Epithelial cell of esophagus (primary cell): ENCODE data around the gene IAPP.
"Not testable (repeated sequence)": the region's sequence is repeated elsewhere in the genome, so short reads cannot be mapped to it uniquely, and the experiment has no call there.

Experiments
- DNase-seq: peaks from one replicate; pipeline ENCODE4 v3.0.0; 2010; ENCODE audit warnings: low read depth
- H3K4me3 ChIP-seq: 2 replicates; pipeline ENCODE4 v1.5.1; 2011; ENCODE audit warnings: mild to moderate bottlenecking, low read length, control low read depth
- TF ChIP-seq, protein P1 (sequence below): IDR thresholded peaks from 2 replicates; pipeline ENCODE4 v1.5.1; 2011; ENCODE audit warnings: low read depth, mild to moderate bottlenecking, low read length, control low read depth, inconsistent platforms; ENCODE audit not compliant: insufficient read depth; ENCODE audit errors: missing control alignments

IAPP gene

DNA sequence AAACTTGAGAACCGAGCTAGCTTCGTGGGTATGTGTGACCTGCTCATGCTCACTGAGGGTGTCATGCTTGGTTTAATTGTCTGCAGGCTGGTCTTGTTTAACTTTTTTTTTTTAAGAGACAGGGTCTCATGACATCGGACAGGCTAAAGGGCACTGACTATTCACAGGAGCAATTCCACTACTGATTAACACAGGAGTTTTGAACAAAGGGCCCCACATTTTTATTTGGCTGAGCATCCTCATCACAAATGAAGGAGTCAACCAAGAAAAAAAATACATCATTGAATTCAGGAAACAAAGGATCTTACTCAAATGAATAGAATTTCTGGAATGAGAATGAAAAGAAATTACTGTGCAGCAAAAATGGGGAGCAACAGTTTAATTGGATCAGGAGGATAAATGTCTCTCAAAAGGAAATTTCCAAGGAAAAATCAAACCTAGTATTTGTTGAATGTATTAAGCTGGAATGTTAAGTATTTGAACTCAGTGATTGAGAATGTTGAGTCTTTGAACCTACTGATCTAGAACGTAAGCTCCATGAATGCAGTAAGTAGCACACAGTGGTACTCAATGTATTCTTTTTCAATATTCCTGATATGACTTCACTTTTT, 43.9 kb downstream of the IAPP start:
- no peak for DNase-seq
- H3K4me3 ChIP-seq: no peak overlapping the region
- TF ChIP-seq, protein P1, sequence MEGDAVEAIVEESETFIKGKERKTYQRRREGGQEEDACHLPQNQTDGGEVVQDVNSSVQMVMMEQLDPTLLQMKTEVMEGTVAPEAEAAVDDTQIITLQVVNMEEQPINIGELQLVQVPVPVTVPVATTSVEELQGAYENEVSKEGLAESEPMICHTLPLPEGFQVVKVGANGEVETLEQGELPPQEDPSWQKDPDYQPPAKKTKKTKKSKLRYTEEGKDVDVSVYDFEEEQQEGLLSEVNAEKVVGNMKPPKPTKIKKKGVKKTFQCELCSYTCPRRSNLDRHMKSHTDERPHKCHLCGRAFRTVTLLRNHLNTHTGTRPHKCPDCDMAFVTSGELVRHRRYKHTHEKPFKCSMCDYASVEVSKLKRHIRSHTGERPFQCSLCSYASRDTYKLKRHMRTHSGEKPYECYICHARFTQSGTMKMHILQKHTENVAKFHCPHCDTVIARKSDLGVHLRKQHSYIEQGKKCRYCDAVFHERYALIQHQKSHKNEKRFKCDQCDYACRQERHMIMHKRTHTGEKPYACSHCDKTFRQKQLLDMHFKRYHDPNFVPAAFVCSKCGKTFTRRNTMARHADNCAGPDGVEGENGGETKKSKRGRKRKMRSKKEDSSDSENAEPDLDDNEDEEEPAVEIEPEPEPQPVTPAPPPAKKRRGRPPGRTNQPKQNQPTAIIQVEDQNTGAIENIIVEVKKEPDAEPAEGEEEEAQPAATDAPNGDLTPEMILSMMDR: no peak

DNA sequence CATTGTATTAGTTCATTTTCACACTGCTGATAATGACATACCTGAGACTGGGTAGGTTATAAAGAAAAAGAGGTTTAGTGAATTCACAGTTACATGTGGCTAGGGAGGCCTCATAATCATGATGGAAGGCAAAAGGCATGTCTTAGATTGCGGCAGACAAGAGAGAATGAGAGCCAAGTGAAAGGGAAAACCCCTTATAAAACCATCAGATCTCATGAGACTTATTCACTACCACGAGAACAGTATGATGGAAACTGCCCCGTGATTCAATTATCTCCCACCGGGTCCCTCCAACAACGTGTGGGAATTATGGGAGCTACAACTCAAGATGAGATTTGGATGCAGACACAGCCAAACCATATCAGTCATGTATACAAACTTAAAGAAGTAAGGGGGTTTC, 45.7 kb downstream of the IAPP start:
- not testable (repeated sequence) for H3K4me3 ChIP-seq, DNase-seq

DNA sequence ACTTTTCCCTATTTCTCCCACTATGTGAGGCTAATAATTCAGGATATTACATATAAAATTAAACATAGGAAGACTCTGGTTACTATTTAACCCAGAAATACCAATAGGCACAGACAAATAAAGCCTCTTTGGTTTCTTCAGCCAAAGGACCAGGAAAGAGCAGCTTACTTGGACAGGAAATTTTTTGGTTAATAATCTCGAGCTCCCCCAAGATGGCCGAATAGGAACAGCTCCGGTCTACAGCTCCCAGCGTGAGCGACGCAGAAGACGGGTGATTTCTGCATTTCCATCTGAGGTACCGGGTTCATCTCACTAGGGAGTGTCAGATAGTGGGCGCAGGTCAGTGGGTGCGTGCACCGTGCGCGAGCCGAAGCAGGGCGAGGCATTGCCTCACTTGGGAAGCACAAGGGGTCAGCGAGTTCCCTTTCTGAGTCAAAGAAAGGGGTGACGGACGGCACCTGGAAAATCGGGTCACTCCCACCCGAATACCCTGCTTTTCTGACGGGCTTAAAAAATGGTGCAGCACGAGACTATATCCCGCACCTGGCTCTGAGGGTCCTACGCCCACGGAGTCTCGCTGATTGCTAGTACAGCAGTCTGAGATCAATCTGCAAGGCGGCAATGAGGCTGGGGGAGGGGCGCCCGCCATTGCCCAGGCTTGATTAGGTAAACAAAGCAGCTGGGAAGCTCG, 46.5 kb downstream of the IAPP start:
- DNase-seq, H3K4me3 ChIP-seq: not testable (repeated sequence)

DNA sequence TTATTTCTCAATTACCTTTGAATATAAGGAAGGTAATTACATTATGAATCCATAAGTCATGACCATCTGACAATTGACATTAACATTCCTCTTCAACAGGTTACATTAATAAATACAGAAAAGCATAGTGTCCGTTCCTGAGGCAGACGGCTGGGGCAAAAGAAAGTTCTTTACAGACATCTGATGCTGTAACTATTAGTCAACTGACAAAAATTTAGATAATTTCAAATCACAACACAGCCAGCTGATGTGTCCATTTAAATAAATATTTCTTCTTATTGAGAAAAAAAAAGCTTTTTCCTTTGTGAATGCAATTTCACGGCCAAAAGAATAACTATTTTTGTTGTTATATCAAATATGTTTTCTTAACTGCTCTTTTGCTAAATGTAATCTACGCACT, 55.5 kb downstream of the IAPP start:
- no peak overlapping the region for H3K4me3 ChIP-seq
- no peak for DNase-seq
- TF ChIP-seq, protein P1: no peak
